ENCODE data around the gene LHFPL3.

LHFPL3 gene

DNA sequence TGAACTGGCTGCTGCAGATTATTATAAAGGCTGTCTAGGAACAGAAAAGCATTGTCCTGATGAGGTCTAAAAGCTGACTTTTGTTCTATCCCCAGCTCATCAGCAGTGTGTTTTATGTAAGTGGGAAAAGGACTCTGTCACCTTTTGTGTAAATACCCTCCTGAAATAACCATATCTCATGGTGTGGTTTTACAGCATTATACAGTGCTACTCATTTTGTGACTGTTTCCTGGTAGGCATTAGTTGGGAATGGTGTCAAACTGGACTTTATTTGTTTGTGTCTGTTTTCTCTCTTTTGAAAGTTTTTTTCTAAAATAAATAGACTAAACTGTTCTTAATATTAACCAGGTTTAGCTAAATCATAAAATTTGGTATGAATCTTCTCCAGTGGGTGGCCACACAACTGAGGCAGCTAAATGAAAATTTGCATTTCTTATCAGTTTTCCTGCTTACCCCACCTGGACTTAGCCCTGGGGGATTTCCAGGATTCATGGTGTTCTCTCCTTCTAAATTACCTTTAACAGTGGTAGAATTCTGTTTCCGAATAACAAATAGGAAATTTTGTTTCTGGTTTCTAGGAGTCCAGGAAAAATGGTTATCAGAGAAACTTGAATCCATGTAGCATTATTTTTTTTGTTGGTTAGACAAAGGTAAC, 140.9 kb downstream of the LHFPL3 start:
- in situ Hi-C loops (cut with MboI; ENCODE audit: low sequenced_read_pairs): no loop called here

DNA sequence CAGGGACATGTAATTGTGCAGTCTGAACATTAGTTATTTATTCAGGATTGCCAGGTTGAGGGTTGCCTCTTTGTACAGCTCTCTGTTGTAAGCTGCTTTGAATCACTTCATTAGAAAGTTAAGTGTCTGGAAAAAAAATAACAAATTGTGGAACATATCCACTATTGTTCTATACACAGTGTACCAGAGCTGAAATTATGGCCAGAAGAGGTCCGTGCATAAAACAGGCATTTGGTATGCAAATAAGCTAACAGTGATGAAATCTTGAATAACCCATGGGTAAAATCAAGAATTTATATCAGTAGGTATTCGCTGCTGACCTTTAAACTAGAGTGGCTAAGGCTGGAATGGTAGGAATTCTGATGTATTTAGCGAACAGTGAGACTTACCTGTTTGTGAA, 152.1 kb downstream of the LHFPL3 start:
- in situ Hi-C loops (cut with MboI; ENCODE audit: low sequenced_read_pairs): no loop called here

DNA sequence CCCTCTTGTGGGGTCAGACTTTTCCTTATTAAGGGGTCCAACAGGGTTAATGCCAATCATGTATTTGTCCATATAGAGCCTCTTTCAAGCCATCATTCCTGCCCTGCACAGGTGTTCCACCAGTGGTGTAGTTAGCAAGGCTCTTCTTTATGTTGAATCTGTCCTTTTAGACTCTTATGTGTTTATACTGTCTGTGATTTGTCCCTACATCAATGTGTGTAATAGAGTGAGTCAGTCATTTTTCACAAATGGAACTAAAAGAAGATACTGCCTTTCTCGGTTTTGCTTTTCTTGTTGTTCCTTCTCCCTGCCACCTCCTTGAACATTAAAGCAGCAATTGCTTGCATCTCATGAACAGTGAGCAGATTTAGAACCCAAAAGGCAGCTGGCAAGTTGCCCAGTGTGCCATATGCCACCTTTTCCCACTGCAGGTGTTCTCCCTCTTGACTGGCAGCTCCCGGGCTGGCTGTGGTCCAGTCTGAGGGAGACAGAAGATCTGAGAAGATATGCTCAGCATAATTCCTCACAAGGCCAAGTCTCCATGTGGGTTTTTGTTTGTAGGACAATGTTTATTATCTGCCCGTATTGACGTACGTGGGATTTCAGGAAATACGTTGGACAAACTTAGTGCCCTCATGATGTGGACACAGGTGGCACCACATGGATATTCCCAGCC, 154.1 kb downstream of the LHFPL3 start:
- in situ Hi-C loops (cut with MboI; ENCODE audit: low sequenced_read_pairs): no loop called here

DNA sequence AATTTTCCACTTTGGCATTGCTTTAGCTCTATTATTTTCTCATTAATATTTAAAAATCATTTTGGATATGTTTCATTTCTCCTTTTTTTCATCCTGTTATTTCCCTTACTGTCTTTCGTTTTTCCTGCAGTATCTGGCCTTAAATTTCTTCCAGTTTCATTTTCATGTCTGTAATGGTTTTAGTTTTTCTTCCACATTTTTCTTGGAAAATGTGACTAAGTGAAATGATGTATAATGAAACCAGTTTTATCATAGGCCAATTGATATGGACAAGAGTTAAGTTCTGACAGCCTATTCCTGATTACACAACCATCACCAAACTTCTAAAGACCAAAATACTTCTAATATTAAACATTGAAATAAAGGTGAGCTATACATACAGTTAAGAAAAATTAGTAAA, 158.5 kb downstream of the LHFPL3 start:
- in situ Hi-C loops (cut with MboI; ENCODE audit: low sequenced_read_pairs): no loop called here

DNA sequence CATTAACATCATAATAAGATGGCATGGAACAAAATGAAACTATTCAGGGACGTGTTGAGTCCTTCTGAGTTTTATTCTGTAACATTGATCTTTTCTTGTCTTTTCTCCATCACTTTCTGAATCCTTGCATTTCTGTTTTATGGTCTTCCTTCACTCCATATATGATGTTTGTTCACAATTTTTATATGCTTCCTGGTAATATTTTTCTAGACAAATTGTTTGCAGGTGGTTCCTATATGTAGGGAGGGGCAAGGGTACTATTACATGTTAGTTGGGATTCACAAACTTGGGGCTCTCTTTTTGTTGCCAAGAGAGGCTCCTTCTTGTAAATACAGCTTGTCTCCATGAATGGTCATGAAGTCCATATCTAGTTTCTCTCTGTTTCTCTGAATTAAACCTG, 159.2 kb downstream of the LHFPL3 start:
- in situ Hi-C loops (cut with MboI; ENCODE audit: low sequenced_read_pairs): no loop called here

DNA sequence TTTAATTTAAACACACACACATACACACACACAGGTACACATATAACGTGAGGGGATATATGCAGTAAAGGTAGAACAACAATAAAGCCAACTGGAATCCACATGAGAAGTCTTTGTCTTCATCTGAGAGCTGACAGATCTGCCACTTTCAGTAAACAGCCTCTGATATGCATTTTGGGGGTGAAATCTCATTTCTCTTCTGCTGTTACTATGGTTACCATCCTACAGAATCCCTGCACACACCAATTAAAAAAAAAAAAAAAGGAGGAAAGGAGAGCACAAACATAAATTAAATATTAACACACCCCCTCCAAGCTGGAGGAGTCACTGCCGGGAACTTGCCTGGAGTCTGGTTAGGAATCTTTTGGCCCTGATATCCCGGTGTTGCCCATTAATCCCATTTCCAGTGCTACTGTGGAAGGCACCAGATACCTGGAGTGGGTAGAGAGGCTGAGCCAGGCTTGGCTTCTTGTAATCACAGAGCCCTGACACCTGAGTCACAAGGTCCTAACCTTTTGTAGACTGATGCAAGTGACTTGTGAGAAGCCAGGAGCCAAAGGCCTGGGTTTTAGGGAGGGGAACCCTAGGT, 169.1 kb downstream of the LHFPL3 start:
- in situ Hi-C loops (cut with MboI; ENCODE audit: low sequenced_read_pairs): no loop called here

DNA sequence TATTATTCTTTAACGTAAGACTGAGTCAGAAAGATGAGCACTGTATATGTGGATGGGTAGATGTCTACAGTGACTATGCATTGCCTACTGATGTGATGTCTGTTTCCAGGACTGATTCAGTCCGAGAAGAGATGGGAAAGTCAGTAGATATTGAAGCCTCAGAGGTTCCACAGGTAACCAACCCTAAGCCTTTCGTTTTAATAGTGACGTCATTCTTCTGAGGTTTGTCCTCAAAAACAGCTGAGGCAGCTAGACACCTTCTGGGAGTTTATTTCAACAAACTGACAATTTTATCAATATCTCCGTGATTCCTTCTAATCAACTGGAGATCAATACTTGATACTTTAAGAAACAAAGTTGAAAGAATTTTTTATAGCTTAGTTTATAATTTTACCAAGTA, 171.6 kb downstream of the LHFPL3 start:
- in situ Hi-C loops (cut with MboI; ENCODE audit: low sequenced_read_pairs): no loop called here

DNA sequence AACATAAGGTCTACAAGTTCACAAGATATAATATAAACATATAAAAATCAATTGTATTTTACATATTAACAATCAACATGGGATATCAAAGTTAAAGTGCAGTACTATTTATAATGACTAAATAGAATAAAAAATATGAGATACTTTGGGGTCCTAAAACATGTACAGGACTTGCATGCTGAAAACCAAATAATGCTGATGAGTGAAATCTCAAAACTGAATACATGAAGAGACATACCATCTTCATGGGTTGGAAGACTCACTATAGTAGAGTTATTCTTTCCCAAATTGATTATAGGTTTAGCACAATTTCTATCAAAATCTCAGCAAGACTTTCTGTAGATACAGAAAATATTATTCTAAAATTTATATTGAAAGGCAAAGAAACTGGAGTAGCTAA, 181.5 kb downstream of the LHFPL3 start:
- in situ Hi-C loops (cut with MboI; ENCODE audit: low sequenced_read_pairs): no loop called here

DNA sequence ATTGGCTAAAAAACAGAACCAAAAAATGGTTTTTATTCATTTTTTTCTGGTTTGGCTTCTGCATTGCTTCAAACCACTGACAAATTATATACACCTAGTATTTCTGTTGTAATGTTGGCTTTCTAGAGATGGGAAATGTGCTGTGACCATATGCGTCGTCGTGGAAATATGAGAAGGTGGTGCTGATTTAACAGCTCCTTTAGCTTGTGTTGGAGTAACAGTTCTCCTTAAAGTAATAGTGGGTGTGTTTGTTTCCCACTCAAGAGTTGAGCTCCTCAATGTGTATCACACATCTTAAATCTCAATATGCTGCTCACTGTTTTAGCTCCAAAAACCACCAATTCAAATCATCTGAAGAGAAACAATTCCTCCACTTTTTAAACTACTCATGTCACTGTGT, 196.4 kb downstream of the LHFPL3 start:
- in situ Hi-C loops (cut with MboI; ENCODE audit: low sequenced_read_pairs): no loop called here

DNA sequence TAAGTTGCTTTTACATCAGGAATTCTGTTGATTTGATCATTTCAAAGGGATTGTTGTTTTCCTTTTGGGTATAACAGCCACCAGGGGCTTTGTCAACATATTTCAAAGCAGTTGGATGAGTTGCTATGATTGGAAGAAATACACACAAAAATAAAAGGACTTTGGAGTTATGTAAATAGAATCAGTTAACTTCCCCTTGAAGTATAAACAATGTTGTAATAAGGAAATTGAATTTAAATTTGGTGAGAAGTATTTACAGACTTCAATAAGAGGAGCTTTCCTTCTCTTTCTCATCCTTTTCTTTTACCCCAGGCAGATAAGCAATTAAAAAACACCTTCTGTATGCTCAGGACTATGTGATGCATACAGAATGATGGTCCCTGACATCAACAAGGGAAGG, 199.7 kb downstream of the LHFPL3 start:
- in situ Hi-C loops (cut with MboI; ENCODE audit: low sequenced_read_pairs): no loop called here

DNA sequence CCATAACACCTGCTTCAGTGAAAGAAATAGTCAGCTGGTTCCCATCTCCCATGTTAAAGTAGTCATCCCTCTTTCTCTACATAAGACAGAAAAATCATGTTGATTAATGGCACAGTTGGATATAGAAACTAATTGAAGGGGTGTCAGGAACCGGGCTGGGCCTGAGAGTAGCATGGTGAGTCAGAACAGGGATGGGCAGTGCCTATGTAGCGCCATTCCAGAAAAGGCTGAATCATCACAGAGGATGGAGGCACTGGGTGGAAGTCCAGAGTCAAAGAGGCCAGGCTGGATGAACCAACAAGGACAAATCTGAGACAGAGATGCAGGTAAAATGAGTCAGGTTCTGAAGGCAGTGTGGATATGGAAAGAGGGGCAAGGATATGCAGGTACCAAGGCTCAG, 201.2 kb downstream of the LHFPL3 start:
- in situ Hi-C loops (cut with MboI; ENCODE audit: low sequenced_read_pairs): no loop called here

DNA sequence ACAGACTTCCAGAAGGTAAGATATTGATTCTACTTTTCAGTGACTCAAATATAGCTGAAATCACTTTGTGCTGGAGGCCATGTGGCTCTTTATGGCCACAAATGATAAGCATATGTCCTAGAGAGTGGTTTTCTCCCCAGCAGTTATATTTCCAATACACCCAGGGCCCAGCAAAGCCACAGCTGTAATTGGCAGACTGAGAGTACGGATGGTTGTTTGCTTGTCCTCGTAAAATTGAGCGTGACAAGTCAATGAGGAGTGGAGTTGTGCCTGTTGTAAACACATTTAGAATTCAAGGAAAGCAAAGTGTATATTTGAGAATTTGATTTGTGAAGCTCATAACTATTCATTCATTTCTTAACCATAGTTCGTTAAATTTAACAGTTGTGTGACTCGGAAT, 201.8 kb downstream of the LHFPL3 start:
- in situ Hi-C loops (cut with MboI; ENCODE audit: low sequenced_read_pairs): no loop called here

DNA sequence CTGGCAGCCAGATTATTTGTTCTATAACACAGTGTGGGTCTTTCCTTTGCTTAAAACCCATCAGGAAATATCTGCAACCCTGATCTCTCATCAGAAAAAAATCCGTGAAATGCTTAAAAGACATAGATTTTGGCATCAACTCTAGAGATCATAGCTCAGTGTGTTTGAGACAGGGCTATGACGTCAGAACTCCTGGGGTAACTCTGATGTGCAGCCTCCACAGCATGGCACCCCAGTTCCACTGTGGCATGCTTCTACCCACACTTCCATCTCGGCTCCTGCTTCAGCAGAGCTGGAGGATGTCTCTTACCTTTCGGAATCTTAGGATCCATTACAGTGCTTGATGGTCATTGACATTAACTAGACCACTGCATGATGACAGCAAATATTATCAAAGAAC, 205.7 kb downstream of the LHFPL3 start:
- in situ Hi-C loops (cut with MboI; ENCODE audit: low sequenced_read_pairs): no loop called here

DNA sequence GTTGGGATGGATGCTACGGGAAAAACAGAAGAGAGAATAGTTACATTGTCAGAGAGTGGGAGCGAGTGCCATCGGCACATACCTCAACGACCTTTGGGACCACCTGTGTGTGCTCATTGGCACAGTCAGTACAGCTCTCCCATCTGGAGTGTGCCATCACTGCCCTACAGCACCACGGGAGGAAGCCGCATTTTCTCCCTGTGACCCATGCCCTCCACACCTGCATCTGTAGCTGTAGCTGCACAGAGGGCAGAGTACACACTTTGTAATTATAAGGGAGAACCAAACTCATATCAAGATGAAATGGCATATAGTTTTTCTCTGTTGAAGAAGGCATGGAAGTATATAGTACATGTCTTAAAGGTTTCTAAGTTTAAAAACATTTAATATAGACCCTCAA, 207.4 kb downstream of the LHFPL3 start:
- in situ Hi-C loops (cut with MboI; ENCODE audit: low sequenced_read_pairs): no loop called here

DNA sequence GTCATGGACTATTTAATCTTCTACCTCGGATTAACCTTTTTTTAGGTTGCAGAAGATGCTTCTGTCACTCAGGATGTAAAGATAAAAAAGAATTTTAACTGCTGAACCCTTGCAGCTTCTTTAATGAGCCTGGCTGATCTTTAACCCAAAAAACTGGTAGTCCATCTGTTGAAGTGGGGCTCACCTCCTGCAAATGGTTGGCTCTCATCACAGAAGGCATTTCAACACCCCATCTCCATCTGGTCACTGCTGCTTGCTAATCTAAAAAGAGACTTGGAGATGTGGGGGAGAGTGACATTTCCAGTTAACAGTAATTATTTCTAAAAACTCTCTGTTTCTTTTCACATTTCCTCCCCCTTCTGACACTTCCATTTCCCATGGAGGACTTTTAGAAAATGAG, 208.6 kb downstream of the LHFPL3 start:
- in situ Hi-C loops (cut with MboI; ENCODE audit: low sequenced_read_pairs): no loop called here

DNA sequence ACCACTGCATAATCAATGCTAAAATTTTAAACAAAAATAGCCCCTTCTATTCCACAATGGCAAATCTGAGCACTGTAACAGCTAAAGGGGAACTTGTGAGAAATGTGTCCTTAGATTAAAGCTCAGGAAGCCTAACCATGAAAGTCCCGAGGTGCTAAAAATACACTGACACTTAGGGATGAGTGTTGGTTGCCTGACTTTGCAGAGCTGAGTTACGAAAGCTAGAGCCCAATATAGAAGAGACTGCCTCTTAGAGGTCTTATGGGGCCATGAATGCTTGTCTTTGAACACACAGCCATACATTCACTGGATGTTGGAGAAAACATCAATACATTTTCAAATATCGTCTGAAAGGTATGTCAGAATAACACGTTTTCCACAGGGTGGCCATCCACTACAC, 209.7 kb downstream of the LHFPL3 start:
- in situ Hi-C loops (cut with MboI; ENCODE audit: low sequenced_read_pairs): no loop called here

DNA sequence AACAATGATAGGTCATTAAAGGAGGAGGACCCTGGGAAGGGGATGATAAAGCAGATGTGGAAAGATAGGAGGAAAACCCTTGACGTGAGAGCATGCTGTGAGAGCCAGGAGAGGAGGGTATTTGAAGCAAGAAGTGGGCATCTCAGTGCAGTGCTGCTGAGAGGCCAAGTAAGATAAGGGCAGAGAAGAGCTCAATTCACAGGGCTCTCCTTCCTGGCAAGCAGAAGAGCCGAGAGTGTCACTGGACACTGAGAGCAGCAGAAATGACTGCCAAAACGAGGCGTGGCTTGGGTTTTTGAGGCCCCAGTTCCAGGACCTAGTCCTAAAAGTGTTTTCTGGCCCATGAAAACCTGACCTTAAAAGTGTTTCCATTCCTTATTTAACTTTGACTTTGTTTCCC, 213.5 kb downstream of the LHFPL3 start:
- in situ Hi-C loops (cut with MboI; ENCODE audit: low sequenced_read_pairs): no loop called here

DNA sequence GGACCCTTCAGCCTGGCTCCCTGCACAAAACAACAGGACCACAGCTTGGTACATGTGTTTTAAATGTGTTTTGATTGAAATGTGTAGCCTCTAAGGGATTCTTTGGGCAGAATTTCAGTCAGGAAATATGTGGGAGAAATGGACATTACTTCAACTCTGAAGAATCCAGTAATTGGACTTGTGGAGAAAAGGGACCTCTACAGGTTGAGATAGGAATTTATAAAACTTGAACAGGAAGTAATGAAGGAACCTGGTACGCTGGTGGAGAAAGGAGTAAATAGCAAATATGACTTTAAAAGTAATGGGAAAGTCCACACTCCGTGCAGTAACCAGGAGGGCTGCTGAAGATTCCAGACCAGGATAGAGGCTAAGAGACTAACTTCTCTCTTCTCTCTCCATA, 220.5 kb downstream of the LHFPL3 start:
- in situ Hi-C loops (cut with MboI; ENCODE audit: low sequenced_read_pairs): no loop called here

DNA sequence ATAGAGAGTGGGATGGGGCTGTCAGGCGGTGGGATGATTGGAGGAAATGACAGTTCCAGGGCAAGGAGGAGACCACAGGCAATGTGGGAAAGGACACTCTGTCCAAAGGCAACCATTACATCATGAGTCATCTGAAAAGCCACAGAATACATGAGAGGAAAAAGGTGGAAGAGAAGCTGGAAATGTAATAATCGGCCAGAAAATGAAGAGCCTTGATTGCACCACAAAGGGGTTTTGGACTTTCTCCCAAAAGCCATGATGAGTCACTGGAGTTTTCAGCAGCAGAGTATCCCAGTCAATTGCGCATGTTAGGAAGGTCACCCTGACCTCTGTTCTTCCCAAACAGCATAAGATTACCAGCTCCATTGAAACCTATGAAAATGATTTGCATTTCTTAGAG, 222.0 kb downstream of the LHFPL3 start:
- in situ Hi-C loops (cut with MboI; ENCODE audit: low sequenced_read_pairs): no loop called here

DNA sequence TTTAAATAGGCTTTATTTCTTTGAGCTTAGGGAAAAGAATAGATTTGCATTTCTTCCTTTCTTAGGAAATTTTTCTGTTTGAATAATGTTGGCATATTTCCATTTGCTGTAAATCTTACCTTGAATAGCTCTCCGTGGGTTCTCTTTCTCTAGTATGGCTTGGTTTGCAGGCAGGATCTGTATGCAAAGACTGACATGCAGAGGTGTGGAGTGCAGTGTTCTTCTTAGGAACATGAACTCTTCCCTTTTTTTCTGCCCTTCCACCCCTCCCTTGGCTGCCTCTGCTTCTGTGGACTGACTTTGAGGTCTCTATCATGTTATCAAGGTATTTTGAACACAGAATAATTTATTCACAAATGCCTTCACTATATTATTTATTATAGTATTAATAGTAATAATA, 222.8 kb downstream of the LHFPL3 start:
- in situ Hi-C loops (cut with MboI; ENCODE audit: low sequenced_read_pairs): no loop called here

DNA sequence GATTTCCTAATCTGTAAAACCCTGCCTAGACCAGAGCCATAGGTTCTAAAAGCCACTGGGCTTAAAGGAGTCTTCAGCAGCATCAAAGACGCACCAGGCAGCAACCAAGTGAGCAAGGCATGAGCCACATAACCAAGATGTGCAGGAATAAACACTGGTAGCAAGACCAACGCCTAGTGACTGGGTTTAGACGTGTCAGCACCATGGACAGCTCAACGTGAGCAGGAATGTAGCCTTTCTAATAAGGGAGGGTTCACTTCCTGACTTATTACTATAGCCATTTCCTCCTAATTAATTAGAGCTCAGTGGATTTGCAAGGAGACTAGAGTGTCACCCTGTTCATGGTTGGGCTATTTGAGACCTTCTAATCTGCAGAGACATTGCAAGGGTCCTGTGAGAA, 223.7 kb downstream of the LHFPL3 start:
- in situ Hi-C loops (cut with MboI; ENCODE audit: low sequenced_read_pairs): no loop called here

DNA sequence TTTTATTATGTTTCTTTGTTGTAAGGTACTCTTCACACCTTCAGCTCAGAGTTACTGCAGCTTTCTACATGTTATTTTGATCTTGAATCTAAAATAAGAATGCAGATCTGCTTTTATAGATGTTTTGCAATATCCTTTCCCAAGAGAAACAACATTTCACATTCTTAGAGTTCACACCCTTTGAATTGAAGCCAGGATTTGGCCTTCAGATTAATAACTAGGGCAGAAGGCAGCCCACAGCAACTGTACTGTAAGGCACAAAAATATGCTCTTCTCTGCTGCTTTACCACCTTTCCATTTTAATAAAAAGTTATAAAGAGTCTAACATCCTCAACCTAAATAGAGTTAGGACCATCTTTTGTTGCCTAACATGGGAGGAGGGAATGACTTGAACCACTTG, 224.7 kb downstream of the LHFPL3 start:
- in situ Hi-C loops (cut with MboI; ENCODE audit: low sequenced_read_pairs): no loop called here
